NCI-H2196 treated with DMSO at 0.1 percent for 48 hours (cell line): Measurements from ENCODE around the gene SELENOF.
A peak's percentile ranks its signal among the peaks of the same experiment; 100 is the strongest.
"Not testable (repeated sequence)": the region's sequence is repeated elsewhere in the genome, so short reads cannot be mapped to it uniquely, and the experiment has no call there.

Experiments
- DNase-seq: peaks from one replicate; lab custom pipeline; 2025; ENCODE audit not compliant: unreplicated experiment; lab: John Stamatoyannopoulos, UW

The SELENOF gene

DNA sequence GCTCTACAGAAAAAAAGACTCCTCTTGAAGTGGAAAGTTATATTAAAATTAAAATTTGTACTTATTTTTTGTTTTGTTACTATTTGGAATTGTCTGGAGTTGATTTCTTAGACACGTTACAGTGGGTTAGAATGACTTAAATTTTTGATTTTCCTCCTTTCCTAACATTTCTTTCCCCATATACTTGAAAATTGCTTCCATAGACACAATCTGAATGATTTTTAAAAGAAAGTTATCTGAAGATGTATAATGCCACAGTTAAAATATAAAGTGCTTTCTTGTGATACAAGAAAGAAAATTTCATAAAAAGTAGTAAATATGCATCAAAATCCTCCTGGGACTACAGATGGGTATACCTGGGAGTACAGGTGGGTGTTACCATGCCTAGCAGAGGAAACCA lies 2.8 kb upstream of the SELENOF start:
- no peak for DNase-seq

DNA sequence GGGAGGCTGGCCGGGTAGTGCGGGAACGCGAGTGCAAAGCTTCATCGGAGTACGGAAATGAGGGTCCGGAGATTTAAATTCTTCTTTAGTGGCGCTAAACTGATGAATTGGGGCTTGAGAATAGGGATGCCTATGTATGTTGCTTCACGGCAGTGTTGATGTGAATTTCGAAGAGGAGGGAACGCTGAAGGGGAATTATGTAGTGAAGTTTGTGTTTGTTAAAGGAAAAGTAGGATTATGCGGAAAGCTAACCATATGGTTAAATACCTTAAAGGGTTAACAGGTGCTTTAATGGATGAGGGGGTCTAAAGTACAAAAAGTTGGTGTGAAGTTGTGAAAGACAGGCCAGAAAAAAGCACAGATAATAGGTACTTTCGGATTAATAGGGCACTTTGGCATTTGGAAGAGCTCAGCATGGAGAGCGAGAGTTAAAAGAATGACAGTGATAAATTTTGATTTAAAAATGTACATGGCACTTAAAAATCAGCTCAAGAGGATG lies 1.9 kb upstream of the SELENOF start:
- no peak for DNase-seq

DNA sequence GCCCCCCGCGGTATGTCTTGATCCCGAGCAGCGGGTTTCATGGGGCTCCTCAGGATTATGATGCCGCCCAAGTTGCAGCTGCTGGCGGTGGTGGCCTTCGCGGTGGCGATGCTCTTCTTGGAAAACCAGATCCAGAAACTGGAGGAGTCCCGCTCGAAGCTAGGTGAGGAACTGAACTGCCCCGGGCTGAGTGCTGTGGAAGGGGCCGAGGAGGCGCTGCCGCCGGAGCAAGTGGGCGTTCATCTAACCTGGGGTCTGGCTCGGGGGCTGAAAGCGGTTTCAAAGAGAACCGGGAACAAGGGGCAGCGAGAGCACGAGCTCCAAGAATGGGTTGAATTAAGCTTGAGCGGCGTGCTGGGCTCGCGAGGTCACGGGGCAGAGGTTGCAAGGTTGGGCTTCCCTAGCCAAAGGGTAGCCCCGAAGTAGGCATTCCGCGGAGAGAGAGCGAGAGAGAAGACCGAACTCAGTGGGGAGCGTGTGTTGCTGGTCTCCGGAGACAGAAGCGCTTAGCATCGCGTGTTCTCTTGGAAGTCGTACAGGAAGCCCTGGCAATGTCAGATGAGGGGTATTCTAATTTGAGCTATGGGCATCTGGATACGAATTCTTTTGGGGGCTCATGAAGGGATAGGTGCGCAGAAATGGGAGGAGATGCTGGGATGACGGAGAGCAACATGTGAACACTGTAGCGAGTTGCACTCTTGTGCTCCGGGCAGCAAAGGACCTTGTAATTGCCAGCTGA lies 1.2 kb upstream of the SELENOF start:
- DNase-seq, result peak; percentile 47

DNA sequence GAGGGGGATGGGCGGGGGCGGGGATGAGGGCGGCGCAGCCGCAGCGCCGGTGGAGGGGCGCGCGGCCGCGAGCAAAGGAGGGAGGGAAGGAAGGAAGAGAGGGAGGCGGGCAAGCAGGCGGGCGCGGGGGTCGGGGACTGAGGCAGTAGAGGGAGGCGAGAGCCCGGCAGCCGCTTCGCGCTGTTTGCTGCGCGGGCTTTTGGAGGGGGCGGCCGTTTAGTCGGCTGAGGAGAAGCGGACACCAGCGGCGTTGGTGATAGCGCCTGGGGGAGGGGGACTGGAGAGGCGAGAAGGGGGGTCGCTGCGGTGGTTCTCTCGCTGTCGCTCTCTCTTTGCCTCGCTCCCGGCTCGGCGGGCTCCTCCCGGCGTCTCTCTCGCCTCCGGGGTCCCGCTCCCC lies 673 bp upstream of the SELENOF start, which contains the start of gene HS2ST1:
Gene HS2ST1 (plus strand): TSS at position 35 of the 397 bp plus-strand sequence.
- no peak for DNase-seq

DNA sequence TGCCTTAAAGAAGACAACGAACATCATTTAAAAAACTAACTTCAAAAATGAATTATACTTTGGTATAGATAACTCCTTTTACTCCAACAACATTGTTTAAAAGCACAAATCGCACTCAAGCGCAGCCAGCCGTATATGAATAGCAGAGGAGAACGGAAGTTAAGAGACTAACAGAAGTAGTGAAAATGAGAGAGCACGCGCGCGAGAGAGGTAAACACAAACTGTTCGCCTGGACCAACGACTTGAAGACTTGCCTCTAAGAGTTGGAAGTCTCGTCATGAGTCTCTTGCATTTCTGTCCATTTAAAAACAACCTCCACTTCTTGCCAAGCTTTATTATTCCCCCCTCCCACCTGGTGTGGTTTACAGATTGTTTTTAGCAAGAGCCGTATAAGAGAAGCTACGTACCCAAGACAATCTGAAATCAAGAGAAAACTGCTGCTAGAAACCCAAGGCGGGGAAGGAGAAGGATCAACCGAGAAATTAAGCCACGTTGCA lies 479 bp downstream of the SELENOF start:
- no peak for DNase-seq

DNA sequence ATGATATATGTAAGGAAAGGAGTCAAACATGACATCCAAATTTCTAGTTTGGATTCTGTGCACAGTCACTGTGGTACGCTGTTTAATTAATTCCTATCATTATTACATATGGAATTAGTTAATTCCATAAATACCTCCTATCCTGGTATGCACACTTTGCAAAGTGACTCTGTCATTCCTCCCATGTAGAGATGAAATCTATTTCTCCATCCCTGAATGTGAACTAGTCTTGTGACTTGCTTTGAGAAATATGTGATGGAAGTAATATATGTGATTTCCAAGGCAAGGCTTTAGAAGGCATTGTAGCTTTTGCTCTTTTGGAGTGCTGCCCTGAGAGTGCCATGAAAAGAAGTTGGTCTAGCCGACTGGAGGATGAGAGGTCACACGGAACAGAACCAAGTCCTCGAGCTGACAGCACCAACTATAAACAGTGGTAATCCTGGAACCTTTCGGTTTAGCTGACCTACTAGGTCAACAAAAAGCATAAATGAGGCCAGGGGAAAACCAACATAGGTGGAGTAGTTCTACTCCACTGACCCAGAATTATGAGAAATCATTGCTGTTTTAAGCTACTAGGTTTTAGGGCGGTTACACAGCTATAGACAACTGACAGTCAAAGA lies 1.5 kb downstream of the SELENOF start:
- DNase-seq, result no peak

DNA sequence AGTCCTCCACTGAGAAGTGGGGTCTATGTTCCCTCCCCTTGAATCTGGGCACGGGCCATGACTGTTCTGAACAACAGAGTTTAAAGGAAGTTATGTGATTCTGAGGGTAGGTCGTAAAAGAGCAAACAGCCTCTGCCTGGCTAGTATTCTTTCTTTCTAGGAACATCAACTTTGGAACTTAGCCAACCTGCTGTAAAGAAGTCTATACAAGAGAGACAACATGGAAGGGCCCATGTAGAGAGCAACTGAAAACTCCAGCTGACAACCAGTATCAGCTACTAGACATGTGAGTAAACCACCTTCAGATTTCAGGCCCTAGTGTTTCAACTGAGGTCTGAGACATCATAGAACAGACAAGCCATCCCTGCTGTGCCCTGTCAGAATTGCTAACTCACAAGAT lies 7.5 kb downstream of the SELENOF start:
- DNase-seq, result no peak

DNA sequence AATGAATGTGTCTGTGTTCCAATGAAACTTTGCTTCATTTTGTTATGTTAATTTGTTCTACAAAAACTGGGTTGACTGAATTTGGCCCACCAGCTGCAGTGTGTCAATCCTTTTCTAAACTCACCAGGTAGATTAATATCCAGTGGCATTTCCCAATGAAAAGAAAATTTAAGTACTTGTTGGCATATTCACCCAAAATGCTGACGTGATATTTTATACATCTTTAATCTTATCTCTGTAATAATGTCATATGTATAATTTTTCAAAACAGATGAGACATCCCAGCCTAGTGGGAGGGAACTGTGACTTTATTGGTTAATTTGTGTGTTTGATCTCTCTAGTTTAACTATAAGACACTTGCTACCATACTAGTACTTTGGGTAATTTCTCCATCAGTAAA lies 8.1 kb downstream of the SELENOF start:
- no peak for DNase-seq

DNA sequence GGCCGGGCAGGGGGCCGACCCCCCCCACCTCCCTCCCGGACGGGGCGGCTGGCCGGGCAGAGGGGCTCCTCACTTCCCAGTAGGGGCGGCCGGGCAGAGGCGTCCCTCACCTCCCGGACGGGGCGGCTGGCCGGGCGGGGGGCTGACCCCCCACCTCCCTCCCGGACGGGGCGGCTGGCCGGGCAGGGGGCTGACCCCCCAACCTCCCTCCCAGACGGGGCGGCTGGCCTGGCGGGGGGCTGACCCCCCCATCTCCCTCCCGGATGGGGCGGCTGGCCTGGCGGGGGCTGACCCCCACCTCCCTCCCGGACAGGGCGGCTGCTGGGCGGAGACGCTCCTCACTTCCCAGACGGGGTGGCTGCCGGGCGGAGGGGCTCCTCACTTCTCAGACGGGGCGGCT lies 14.5 kb downstream of the SELENOF start:
- DNase-seq, result not testable (repeated sequence)

DNA sequence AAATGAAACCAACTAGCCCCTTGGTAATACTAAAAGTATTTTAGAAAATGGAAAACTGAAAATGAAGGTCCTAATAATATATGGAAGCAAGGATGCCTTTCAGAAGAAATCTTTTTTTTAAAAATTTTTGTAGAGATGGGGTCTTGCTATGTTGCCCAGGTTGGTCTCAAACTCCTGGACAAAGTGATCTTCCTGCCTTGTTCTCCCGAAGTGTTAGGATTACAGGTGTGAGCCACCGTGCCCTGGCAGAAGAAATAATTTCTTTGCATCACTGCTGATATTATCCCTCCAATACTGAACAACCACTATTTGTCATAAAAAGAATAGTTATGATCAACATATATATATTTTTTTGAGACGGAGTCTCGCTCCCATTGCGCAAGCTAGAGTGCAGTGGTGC lies 25.6 kb downstream of the SELENOF start:
- no peak for DNase-seq

DNA sequence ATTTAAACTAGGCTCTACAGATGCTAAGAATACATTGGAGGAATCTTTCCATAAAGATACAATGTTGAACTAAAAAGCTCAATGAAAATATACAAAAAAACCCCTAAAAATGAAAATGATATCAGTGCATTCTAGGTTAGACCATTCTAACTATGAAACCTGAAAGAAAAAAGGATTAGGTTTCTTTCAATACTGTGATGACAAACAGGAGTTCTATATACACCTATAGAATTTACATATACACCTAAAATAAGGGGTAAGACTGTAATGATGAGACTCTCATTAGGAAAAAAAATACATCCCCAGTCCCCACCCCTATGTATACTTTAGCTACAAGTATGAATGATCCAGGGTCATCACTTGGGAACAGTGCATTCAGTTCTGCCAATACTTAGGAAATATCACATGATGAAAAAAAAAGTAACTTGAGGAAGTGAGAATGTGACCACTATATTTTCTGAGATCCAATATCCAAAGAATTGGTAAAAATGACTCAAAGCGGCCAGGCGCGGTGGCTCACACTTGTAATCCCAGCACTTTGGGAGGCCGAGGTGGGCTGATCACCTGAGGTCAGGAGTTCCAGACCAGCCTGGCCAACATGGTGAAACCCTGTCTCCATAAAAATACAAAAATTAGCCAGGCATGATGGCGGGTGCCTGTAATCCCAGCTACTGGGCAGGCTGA lies 26.3 kb downstream of the SELENOF start:
- DNase-seq, result no peak

DNA sequence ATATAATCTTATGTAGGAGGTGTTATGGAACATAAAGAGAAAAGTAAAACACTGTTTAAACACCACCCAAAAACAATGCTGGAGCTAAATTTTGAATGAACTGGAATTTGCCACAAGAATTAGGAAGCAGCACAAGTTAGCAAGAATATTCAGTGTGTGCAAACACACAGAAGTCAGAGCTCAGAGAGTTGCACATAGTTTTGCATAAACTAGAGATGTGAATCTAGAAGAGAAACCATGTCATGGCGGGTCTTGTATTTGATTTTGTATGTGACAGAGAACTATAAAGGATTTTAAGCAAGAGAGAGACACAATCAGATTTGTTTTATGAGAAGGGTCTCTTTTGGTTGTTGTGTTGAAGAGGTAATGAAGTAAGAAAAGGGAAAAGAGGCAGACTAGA lies 38.2 kb downstream of the SELENOF start:
- DNase-seq, result no peak

DNA sequence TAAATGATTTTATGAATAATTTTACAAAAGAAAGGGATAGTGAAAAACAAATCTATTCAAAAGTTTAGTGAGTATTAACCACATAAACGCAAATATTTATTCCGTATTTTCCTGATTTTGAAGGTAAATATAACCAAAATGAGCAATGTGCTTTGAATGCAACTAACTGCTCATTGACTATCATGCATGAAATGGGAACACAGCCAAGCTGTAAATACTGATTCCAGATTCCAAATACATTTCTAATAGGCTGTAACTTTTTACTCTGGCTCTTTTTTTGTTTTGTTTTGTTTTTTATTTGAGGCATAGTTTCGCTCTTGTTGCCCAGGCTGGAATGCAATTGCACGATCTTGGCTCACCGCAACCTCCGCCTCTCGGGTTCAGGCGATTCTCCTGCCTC lies 41.8 kb downstream of the SELENOF start:
- no peak for DNase-seq

DNA sequence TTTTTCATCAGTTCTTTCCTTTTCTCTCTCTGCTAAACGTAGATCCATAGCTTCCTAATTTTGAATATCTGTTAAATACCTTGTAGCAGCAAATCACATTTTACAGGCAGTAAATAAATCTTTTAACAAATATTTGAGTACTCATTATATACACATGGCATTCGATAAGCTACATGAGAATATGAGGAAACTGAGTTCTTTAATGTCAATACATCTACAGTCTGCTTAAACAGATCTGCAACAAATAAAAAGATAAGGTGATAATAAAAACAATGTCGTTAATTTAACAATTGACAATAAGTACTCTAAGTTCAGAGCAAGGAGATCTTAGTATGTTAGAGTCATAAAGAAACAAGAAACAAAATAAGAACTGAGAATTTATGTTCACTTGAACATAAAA lies 42.9 kb downstream of the SELENOF start:
- no peak for DNase-seq

DNA sequence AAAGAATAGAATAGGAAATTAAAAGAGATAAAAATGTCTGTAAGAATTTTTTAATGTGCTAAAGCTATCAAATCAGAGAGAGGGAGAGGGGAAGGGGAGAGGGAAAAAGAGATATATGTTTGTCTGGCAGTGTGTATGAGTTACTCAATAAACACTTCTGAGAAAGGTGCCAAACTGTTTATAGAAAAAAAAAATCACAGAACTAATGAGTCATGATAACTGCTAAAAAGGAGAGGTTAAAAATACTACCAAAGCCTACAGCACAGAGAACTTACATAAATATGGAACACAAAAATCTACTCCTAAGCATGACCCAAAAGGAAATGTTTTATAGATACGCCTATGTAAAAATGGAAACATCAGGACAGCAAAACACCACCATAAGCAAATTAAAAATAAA lies 45.4 kb downstream of the SELENOF start:
- no peak for DNase-seq

DNA sequence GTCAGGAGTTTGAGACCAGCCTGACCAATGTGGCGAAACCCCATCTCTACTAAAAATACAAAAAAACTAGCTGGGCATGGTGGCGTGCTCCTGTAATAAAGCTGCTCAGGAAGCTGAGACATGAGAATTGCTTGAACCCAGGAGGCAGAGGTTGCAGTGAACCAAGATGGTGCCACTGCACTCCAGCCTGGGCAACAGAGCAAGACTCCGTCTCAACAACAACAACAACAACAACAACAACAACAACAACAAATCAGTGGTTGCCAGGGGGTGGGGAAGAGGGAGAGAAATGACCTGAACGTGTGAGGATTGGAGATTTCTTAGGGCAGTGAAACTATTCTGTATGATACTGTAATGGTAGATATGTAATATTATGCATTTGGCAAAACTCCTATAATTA lies 46.6 kb downstream of the SELENOF start:
- not testable (repeated sequence) for DNase-seq

DNA sequence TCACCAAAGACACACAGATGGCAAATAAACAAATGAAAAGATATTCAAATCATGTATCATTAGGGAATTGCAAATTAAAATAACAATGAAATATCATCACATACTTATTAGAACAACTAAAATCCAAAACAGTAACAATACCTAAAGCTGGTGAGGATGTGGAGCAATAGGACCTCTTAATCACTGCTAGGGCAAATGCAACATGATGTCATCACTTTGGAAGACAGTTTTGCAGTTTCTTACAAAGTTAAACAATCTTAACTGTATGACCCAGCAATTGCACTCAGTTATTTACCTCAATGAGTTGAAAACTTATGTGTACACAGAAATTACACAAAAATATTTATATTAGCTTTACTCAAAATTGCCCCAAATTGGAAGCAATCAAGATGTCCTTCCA lies 47.3 kb downstream of the SELENOF start:
- no peak for DNase-seq

DNA sequence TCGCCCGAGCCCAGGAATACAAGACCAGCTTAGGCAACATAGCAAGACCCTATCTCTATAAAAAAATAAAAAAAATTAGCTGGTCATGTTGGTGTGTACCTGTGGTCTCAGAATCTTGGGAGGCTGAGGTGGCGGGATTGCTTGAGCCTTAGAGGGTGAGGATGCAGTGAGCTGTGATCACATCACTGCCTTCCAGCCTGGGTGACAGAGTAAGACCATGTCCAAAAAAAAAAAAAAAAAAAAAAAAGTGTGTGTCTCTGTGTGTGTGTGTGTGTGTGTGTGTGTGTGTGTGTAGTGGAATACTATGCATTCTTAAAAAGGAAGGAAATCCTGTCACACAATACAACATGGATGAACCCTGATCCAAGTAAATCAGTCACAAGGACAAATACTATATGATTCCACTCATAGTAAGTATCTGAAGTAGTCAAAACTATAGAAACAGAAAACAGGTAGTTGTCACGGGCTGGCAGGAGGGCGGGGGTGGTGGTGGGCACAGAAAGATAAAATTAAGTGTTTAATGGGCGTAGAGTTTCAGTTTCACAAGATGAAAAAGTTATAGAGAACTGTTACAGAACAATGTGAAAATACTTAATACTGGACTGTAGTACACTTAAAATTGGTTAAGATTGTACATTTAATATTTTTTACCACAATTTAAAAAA lies 47.8 kb downstream of the SELENOF start:
- no peak for DNase-seq

DNA sequence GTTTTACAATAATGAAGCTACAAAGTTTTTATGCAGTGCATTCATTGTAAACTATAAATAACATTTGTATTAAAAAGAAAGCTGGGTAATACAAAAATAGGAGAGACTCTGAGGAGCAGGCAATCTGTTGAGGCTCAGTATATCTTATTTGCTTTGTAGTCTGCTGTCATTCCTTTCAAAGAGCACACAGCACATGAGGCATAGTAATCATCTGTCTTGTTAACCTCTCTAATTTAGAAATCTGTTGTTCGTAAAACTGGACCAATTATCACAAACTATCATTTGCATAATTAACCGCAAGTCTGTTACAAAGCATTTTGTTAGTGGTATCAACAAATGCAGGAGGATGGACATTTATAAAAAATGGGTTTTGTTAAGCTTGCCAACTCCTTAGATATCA lies 51.0 kb downstream of the SELENOF start:
- DNase-seq, result no peak

DNA sequence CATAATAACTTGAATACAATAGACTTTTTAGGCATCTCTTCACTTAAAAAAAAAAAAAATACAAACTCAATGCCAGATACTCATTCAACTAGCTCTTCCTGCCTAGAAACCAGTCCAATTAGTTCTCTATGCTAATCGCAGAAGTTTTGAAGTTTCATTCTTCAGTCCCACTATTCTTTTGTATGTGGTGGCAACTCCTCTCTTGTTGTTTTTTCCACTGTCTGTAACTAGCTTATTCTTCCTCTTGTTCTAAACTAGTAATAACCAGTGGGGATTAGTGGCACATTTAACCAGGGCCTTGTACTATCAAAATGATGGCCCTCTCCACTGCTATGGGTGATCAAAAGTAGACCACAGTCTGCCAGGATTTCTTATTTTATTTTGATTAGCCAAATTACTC lies 52.5 kb downstream of the SELENOF start:
- no peak for DNase-seq

DNA sequence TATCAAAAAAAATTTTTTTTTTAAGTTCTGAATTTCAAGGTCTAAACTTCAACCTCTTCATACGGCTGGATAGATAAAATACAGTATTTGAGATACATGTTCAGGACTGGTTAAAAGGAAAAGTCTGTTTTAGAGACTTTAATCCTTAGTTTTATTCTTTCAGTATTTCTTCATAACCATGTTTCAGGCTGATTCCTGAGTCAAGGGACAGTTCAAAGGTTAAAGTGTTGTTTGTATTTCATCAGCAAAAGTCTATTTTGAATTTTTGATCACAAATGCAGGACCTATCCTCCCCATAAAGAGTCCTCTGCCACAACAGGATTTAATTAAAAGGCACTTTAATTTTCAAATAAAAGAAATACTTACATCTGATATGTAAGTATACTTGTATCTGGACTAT lies 53.5 kb downstream of the SELENOF start:
- DNase-seq, result no peak
